DMS53 treated with DMSO at 0.1 percent for 48 hours (cell line): ENCODE results near the gene UGT2B15.
"Not testable (repeated sequence)": the region's sequence is repeated elsewhere in the genome, so short reads cannot be mapped to it uniquely, and the experiment has no call there.

Source experiments
- DNase-seq: peaks from one replicate; lab custom pipeline; 2025; ENCODE audit not compliant: unreplicated experiment; lab: John Stamatoyannopoulos, UW

Gene UGT2B15

DNA sequence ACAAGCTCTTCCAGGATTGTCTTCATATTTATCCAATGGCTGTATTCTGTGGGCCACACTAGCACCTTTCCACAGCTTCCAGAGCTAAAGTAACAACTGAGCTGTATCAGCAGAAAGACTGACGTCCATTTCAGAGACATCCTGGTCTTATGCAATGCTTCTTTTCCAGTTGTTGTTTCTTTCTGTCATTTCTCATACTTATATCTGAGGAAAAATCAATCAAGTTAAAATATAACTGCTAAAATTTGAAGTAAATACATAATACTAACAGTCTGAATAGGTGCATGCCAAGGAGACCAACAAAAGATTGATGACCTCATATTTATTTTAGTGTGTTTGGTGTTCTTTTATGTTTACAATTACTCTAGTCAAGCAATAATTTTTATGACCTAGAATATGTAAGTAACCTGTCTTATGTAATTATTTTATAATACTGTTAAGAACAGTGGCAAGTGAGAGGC, at the start of gene UGT2B15:
TSS of gene UGT2B15 (minus strand) at position 174 of the 461 bp plus-strand sequence. CDS start at position 140, 34 bp downstream.
- not testable (repeated sequence) for DNase-seq

DNA sequence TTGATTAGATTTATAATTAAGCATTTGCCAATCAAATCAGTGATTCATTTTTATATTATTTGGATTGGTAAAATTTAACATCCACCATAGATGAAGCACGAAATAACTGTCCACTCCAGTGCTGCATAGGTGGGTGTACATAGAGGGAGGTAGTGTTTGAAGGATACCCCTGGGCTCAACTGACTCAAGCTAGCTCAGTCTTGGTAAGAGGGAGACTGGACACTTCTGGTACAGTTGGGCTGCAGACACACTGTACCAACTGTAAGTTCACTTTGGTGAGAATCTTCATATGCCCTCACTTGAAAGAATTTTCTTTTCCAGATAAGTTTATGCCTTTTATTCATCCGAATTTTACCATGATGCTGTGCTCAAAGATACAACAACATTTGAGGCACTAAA, 48.6 kb upstream of the UGT2B15 start:
- DNase-seq: no peak

DNA sequence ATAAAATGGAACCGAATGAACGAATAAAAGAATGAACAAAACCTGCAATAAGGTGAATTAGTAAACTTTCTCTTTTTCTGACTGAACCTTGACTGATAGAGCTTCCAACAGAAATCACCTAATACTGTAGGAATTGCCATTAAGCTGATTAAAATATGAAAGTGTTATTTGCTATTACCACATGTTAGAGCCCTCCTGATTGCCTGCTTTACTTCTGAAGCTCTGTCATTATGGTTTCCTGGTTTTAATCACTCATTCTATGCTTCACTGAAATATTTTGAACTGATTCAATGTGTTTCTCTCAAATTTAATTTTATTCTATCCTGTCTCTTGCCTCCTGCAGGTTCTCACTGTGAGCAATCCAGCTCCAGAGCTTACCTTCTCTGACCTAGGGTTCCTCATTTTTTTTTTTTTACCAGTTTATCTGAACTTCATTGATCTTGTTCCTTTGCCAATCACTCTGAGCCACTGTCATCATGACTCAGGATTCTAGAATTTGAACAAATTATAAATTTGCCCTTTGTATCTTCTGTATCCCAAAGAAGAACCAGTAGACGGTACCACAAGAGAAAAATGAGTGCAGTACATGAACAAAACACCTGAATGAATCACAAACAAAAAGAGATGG, 48.1 kb upstream of the UGT2B15 start:
- no peak for DNase-seq

DNA sequence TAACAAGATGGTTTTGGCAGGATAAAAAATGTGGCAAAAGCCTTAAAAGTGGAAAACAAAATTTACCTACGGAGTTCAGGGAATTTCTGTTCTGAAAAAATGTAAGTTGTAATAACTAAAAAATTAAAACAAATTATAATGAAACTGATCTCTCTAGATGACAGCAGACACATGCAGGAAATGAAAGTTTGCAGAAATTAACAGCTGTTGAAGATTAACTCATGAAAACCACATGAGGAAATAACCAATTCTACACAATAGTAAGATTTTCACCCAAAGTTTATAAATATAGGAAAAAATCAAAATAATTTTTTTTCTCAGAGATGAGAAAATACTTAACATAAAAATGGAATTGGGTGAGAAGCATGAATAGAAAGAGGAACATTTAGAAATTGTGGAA, 47.5 kb upstream of the UGT2B15 start:
- DNase-seq: no peak

DNA sequence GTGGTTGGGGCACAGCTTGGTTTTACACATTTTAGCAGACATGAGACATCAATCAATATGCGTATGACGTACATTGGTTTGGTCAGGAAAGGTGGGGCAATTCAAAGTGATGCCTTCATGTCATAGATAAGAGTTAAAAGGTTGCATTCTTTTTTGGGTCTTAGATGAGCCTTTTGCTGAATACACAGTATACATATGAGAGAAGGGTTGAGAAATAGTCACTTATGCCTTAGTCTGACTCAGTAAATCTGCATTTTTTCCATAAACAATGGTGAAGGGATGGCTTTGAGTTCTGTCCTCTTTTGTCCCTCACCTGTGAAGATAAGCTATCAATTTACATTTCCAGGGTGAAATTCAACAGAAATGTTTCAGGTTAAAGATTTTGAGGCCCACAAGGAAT, 43.9 kb upstream of the UGT2B15 start:
- DNase-seq: no peak

DNA sequence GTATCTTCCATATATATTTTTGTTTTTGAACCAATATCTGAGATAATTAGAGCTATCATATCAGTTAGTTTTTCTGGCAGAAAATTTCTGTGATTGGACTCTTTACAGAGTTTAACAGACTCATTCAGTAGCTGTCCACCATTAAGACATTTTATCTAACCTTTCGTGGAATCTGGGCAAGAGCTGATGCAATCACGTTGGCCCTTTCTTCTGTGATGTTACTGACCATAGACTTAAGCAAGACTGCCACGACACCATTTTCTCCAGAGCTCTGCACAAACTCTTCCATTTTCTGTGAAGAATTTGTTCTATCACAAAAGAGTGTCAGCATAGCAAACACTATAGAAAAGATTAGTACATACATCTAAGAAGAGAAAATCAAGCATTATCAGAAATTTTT, 41.8 kb upstream of the UGT2B15 start:
- DNase-seq: no peak

DNA sequence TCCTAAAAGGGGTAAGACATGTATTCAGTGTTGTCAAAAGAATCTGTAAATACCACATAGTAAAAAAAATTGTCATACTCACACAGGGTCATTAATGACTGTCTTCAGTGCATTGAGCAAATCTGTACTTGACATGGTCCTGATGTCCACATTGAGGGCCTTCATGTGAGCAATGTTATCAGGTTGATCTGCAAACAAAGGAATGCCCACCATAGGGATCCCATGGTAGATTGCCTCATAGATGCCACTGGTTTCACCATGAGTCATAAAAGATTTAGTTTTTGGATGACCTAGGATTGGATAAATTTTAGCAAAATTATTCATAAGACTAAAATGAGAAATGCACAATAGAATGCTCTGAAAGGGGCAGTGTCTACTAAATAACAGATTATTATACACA, 38.1 kb upstream of the UGT2B15 start:
- DNase-seq: no peak

DNA sequence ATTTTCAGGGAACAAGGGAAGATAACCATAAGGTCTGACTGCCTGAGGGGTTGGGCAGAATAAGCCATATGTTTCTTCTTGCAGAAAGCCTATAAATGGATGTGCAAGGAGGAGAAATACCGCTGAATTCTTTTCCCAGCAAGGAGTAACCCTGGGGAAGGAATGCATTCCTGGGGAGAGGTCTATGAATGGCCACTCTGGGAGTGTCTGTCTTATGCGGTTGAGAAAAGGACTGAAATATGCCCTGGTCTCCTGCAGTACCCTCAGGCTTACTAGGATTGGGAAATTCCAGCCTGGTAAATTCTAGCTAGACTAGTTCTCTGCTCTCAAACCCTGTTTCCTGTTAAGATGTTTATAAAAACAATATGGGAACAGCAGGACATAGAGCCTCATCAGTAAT, 32.7 kb upstream of the UGT2B15 start:
- not testable (repeated sequence) for DNase-seq

DNA sequence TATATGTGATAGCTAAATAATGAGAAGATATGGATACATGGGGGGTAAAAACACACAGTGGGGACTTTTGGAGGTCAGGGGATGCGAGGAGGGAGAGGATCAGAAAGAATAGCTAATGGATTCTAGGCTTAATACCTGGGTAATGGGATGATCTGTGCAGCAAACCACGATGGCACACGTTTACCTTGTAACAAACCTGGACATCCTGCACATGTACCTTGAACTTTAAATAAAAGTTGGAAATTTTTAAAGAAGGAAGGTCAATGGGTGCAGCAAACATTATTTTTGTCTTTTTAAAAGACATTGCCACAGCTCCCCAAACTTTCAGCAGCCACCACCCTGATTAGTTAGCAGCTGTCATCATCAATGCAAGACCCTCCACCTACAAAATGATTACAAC, 29.7 kb upstream of the UGT2B15 start:
- DNase-seq: no peak

DNA sequence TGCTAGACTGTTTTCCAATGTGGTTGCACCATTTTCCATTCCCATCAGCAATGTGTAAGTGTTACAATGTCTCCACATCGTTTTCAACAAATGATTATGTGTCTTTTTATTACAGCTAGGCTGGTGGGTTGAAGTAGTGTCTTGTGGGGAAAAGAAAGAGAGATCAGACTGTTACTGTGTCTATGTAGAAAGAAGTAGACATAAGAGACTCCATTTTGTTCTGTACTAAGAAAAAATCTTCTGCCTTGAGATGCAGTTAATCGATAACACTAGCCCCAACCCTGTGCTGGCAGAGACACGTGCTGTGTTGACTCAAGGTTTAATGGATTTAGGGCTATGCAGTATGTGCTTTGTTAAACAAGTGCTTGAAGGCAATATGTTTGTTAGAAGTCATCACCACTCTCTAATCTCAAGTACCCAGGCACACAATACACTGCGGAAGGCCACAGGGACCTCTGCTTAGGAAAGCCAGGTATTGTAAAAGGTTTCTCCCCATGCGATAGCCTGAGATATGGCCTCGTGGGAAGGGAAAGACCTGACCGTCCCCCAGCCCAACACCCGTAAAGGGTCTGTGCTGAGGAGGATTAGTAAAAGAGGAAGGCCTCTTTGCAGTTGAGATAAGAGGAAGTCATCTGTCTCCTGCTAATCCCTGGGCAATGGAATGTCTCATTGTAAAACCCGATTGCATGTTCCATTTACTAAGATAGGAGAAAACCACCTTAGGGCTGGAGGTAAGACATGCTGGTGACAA, 23.0 kb upstream of the UGT2B15 start:
- peak; percentile 69 for DNase-seq

DNA sequence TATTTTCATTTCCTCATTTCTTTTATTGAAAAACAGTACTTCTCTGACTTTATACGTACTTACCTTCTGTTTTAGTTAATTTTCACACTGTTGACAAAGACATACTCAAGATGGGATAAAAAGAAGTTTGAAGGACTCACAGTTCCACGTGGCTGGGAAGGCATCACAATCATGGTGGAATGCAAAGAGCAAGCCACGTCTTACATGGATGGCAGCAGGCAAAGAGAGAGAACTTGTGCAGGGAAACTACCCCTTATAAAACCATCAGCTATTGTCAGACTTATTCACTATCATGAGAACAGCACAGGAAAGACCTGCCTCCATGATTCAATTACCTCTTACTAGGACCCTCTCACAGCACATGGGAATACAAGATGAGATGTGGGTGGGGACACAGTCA, 20.7 kb upstream of the UGT2B15 start:
- DNase-seq: no peak

DNA sequence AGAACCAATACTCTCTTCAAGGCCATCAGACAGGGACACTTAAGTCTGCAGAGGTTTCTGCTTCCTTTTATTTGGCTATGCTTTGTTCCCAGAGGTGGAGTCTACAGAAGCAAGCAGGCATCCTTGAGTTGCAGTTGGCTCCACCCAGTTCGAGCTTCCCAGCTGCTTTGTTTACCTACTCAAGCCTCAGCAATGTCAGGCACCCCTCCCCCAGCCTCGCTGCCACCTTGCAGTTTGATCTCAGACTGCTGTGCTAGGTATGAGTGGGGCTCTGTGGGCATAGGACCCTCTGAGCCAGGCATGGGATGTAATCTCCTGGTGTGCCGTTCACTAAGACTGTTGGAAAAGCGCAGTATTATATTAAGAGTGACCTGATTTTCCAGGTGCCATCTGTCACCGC, 12.6 kb upstream of the UGT2B15 start:
- no peak for DNase-seq

DNA sequence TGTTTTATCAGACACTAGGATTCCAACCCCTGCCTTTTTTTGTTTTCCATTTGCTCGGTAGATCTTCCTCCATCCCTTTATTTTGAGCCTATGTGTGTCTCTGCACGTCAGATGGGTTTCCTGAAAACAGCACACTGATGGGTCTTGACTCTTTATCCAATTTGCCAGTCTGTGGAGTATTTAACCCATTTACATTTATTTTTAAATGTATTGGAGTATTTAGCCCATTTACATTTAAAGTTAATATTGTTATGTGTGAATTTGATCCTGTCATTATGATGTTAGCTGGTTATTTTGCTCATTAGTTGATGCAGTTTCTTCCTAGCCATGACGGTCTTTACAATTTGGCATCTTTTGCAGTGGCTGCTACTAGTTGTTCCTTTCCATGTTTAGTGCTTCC, 10.8 kb upstream of the UGT2B15 start:
- not testable (repeated sequence) for DNase-seq

DNA sequence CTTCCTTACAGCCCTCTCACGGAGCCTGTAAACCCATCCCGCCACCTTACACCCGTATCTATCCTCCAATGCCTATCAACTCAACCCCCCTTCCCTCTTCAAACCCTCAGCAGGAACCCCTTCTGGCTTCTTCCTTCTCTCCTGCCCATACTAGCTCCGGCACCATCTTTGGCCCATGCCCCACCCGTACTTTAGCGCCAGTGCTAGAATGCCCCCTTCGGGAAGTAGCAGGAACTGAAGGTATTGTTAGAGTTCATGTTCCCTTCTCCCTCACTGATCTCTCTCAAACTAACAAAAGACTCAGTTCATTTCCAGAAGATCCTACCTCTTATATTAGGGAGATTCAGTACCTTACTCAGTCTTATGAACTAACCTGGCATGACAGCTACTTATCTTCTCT, 2.7 kb upstream of the UGT2B15 start:
- no peak for DNase-seq

DNA sequence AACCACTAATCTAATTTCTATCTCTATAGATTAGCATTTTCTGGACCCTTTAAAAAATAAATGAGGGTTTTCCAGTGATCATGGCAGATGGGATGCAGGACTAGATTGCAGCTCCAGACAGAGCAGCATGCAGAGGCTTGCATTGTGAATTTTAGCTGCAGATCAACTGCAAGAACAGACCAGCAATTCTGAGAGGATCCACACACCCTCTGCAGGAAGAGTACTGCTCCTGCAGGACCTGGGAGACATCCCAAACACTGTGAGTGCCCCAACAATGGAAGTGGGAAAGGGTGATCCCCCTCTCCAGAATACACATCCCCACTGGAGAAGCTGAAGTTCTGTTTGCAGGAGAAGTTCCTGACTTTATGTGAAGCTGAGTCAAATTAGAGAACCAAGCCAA, 765 bp upstream of the UGT2B15 start:
- not testable (repeated sequence) for DNase-seq

DNA sequence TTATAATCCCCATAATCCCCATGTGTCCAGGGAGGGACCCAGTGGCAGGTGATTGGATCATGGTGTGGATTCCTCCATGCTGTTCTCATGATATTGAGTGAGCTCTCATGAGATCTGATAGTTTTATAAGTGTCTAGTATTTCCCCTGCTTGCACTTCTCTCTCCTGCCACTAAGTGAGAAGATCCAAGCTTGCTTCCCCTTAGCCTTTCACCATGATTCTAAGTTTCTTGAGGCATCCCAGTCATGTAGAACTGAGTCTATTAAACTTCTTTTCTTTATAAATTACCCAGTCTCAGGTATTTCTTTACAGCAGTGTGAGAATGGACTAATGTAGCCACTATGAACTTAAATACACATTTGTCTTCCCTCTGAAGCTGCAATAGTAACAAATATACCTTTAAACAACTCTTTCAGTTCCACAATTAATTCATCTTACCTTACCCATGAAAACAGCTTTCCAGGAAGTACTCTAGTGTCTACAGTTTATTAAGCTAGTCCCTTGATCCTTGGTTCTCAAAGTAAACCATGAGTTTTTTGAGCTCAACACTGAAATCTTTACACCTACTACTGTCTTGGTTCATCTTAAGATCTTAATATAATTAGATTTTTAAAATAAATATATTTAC, 1.8 kb downstream of the UGT2B15 start:
- DNase-seq: not testable (repeated sequence)

DNA sequence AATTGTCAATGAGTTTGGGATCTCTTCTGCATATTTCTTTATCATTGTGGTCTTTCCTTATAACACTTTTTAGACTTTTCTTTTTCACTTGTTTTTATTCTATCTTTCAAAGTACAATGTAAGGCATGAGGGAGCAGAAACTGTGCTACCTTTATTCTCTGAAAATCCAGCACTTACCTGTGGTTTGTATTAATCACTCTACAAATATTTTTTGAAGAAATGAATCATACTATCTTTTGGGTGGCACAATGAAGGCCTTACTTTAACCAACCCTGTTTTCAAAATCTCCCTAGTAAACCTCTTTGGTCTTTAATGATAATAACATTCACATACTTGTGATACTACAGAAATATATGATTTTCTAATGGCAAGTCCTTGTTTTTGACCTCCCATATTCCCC, 2.9 kb downstream of the UGT2B15 start:
- DNase-seq: not testable (repeated sequence)

DNA sequence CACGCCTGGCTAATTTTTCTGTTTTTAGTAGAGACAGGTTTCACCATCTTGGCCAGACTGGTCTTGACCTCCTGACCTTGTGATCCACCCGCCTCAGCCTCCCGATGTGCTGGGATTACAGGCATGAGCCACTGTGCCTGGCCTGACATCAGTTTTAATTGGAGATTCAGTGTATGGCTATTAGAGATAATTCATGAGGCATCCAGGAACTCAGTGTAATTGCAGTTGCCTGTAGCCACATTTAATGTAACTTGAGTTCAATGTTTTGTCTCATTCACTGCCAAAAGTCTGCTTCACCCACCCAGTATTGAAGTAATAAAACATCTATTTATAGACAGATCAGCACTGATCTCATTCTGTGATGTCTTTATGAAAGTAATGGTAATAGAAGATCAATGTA, 5.7 kb downstream of the UGT2B15 start:
- not testable (repeated sequence) for DNase-seq

DNA sequence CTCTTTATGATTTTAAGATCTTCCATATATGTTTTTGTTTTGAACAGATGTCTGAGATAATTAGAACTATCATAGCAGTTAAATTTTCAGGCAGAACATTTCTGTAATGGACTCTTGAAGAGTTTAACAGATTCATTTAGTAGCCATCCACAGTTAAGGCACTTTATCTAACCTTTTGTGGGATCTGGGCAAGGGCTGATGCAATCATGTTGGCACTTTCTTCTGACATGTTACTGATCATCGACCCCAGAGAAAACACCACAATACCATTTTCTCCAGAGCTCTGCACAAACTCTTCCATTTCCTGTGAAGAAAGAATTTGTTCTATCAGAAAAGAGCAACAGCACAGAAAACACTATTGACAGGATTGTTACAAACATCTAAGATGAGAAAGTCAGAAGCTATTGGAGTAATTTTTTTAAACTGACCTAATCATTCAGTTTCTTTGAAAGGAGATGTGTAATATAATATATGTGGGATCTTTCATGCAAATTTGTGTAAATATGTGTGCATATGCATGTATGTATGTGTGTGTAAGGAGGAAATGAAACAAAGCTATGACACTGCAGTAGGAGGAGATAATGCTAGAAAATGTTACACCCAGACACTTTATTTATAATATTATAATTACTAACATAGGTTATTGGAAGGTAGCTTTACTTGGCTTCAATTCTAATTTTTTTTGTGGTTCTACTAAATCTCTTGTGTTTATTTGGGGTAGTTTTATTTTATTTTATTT, 7.4 kb downstream of the UGT2B15 start:
- DNase-seq: not testable (repeated sequence)

DNA sequence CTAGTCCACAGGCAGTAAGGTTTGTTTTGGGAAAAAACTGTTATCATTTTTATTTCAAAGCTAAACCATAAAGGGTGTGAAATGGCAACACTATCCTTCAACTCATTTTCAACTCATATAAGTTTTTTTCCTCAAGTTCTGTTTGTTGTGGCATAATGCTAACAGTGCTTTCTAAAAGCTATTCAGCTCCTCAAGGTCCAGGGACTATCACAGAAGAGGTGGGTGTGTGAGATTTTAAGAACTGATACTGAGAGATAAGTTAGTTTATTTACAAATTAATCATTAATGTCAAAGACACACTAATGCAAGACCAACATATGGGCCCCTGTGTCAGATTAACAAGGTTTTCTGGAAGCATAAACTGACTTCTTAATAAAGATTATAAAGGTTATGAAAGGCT, 11.8 kb downstream of the UGT2B15 start:
- DNase-seq: no peak

DNA sequence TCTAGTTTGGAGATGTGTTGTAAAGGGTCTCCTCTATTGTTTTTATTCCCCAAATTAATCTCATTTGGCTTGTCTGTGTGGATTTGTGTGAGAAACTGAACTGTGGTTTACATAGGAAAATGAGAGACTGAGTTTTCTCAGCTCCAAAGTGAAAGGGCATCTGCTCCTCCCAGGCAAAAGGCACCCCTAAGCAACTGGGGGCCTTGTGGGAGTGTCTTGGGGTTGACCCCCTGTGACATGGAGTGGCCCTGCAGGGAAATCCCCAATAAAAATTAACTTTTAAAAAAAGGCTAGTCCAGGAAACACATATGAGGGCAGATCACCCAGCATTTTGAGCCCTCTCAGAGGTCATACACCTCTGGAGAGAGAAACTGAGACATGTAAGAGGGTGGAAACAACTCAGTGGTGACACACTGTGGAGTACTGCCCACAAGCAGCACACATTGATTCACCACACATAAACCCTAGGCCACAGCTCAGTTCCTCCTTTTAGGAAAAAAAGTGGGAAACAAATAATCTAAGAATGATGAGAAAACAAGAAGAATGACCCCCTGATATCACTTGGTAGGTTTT, 13.3 kb downstream of the UGT2B15 start:
- not testable (repeated sequence) for DNase-seq
